ENCODE results near the gene TTC34. TPM values are rescaled to one million over a fixed set of nuclear protein-coding genes. Genes with fewer than 3 reads are reported as not detected.
"Not testable (repeated sequence)": the region's sequence is repeated elsewhere in the genome, so short reads cannot be mapped to it uniquely, and the experiment has no call there.

The TTC34 gene
- total RNA-seq, 1 donor from 2014 or later: 0.09 TPM

DNA sequence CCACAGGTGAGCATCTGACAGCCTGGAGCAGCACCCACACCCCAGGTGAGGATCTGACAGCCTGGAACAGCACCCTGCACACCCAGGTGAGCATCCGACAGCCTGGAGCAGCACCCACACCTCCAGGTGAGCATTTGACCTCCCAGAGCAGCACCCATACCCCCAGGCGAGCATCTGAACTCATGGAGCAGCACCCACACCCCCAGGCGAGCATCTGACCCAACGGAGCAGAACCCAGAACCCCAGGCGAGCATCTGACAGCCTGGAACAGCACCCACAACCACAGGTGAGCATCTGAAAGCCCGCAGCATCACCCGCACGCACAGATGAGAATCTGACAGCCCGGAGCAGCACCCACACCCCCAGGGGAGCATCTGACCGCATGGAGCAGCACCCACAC lies 111.3 kb downstream of the TTC34 start:
- not testable (repeated sequence) for H3K9me3 ChIP-seq (ENCODE audit: low read depth); H3K36me3 ChIP-seq; H3K4me2 ChIP-seq; H3K36me3 Mint-ChIP-seq; H3K4me1 ChIP-seq; H3K4me3 ChIP-seq; H3K9ac ChIP-seq; DNase-seq (ENCODE audit: low spot score); H3K79me2 ChIP-seq (ENCODE audit: low read depth); H4K20me1 ChIP-seq (ENCODE audit: low read depth); H3K9me3 Mint-ChIP-seq; H3K27me3 Mint-ChIP-seq (ENCODE audit: insufficient read depth, low read depth); H3F3A ChIP-seq (ENCODE audit: low read depth); H3K27ac ChIP-seq; H3K27me3 ChIP-seq; H2AFZ ChIP-seq (replicated peaks); H3K27ac Mint-ChIP-seq; H3K4me1 Mint-ChIP-seq; H3K4me3 Mint-ChIP-seq

DNA sequence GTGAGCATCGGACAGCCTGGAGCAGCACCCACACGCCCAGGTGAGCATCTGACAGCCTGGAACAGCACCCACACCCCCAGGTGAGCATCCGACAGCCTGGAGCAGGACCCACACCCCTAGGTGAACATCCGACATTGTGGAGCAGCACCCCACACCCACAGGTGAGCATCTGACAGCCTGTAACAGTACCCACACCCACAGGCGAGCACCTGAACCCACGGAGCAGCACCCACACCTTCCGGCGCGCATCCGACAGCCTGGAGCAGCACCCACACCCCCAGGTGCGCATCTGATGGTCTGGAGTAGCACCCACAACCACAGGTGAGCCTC lies 113.2 kb downstream of the TTC34 start:
- not testable (repeated sequence) for H3K4me3 ChIP-seq; H3K36me3 Mint-ChIP-seq; H3K79me2 ChIP-seq (ENCODE audit: low read depth); H3K4me1 ChIP-seq; H3K9ac ChIP-seq; H3K4me3 Mint-ChIP-seq; H3F3A ChIP-seq (ENCODE audit: low read depth); H3K27ac Mint-ChIP-seq; H4K20me1 ChIP-seq (ENCODE audit: low read depth); H3K27me3 ChIP-seq; H3K27ac ChIP-seq; H3K9me3 ChIP-seq (ENCODE audit: low read depth); H2AFZ ChIP-seq (replicated peaks); DNase-seq (ENCODE audit: low spot score); H3K4me1 Mint-ChIP-seq; H3K36me3 ChIP-seq; H3K4me2 ChIP-seq
- peaks cover 15% of the 10 kb centered on the region for H3K9me3 Mint-ChIP-seq
- H3K27me3 Mint-ChIP-seq (ENCODE audit: insufficient read depth, low read depth): peaks cover 11% of the 10 kb centered on the region

DNA sequence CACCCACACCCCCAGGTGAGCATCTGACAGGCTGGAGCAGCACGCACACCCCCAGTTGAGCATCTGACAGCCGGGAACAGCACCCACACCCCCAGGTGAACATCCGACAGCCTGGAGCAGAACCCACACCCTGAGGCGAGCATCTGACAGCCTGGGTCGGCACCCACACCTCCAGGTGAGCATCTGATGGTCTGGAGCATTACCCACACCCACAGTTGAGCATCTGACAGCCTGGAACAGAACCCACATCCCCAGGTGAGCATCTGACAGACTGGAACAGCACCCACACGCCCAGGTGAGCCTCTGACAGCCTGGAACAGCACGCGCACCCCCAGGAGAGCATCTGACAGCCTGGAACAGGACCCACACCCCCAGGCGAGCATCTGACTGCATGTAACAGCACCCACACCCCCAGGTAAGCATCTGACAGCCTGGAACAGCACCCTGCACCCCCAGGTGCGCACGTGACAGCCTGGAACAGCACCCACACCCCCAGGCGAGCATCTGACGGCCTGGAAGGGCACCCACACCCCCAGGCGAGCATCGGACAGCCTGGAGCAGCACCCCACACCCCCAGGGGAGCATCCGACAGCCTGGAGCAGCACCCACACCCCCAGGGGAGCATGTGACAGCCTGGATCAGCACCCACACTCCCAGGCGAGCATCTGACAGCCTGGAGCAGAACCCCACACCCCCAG lies 113.7 kb downstream of the TTC34 start:
- peaks cover 11% of the 10 kb centered on the region for H3K27me3 Mint-ChIP-seq (ENCODE audit: insufficient read depth, low read depth)
- not testable (repeated sequence) for H3K9ac ChIP-seq; H3K4me1 Mint-ChIP-seq; H3K79me2 ChIP-seq (ENCODE audit: low read depth); H3K36me3 Mint-ChIP-seq; H3K4me2 ChIP-seq; H3K27ac ChIP-seq; H2AFZ ChIP-seq (replicated peaks); H3F3A ChIP-seq (ENCODE audit: low read depth); H3K4me3 ChIP-seq; H4K20me1 ChIP-seq (ENCODE audit: low read depth); DNase-seq (ENCODE audit: low spot score); H3K9me3 ChIP-seq (ENCODE audit: low read depth); H3K4me3 Mint-ChIP-seq; H3K36me3 ChIP-seq; H3K27me3 ChIP-seq; H3K4me1 ChIP-seq; H3K27ac Mint-ChIP-seq
- H3K9me3 Mint-ChIP-seq: peaks cover 18% of the 10 kb centered on the region

DNA sequence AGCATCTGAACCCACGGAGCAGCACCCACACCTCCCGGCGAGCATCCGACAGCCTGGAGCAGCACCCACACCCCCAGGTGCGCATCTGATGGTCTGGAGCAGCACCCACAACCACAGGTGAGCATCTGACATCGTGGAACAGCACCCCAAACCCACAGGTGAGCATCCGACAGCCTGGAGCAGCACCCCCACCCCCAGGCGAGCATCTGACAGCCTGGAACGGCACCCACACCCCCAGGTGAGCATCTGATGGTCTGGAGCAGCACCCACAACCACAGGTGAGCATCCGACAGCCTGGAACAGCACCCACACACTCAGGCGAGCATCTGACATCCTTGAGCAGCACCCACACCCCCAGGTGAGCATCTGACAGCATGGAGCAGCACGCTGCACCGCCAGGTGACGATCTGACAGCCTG lies 114.3 kb downstream of the TTC34 start:
- H3K36me3 Mint-ChIP-seq; H3K36me3 ChIP-seq; H3K9ac ChIP-seq; H3F3A ChIP-seq (ENCODE audit: low read depth); H3K4me2 ChIP-seq; H3K4me1 ChIP-seq; H3K4me1 Mint-ChIP-seq; H4K20me1 ChIP-seq (ENCODE audit: low read depth); H3K9me3 ChIP-seq (ENCODE audit: low read depth); H3K27ac Mint-ChIP-seq; H3K4me3 Mint-ChIP-seq; H2AFZ ChIP-seq (replicated peaks); H3K79me2 ChIP-seq (ENCODE audit: low read depth); DNase-seq (ENCODE audit: low spot score); H3K4me3 ChIP-seq; H3K27ac ChIP-seq; H3K27me3 ChIP-seq: not testable (repeated sequence)
- H3K27me3 Mint-ChIP-seq (ENCODE audit: insufficient read depth, low read depth): peaks cover 11% of the 10 kb centered on the region
- peaks cover 18% of the 10 kb centered on the region for H3K9me3 Mint-ChIP-seq

DNA sequence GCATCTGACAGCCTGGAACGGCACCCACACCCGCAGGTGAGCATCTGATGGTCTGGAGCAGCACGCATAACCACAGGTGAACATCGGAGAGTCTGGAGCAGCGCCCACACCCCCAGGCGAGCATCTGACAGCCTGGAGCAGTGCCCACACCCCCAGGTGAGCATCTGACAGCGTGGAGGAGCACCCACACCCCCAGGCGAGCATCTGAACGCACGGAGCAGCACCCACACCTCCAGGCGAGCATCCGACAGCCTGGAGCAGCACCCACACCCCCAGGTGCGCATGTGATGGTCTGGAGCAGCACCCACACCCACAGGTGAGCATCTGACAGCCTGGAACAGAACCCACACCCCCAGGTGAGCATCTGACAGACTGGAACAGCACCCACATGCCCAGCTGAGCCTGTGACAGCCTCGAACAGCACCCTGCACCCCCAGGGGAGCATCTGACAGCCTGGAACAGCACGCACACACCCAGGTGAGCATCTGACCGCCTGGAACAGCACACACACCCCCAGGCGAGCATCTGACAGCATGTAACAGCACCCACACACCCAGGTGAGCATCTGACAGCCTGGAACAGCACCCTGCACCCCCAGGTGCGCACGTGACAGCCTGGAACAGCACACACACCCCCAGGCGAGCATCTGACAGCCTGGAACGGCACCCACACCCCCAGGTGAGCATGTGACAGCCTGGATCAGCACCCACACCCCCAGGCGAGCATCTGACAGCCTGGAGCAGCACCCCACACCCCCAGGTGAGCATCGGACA lies 115.2 kb downstream of the TTC34 start:
- H3K27me3 ChIP-seq; H3K4me3 Mint-ChIP-seq; H3K36me3 ChIP-seq; H3K4me1 Mint-ChIP-seq; H3K27ac Mint-ChIP-seq; H2AFZ ChIP-seq (replicated peaks); H3K4me2 ChIP-seq; H3K4me3 ChIP-seq; H4K20me1 ChIP-seq (ENCODE audit: low read depth); H3K9me3 ChIP-seq (ENCODE audit: low read depth); H3K9ac ChIP-seq; H3K79me2 ChIP-seq (ENCODE audit: low read depth); H3F3A ChIP-seq (ENCODE audit: low read depth); H3K27ac ChIP-seq; H3K4me1 ChIP-seq; DNase-seq (ENCODE audit: low spot score); H3K36me3 Mint-ChIP-seq: not testable (repeated sequence)
- Mint-ChIP-seq H3K27me3 (ENCODE audit: insufficient read depth, low read depth) (peaks cover 11% of the 10 kb centered on the region), H3K9me3 (peaks cover 18% of the 10 kb centered on the region)

DNA sequence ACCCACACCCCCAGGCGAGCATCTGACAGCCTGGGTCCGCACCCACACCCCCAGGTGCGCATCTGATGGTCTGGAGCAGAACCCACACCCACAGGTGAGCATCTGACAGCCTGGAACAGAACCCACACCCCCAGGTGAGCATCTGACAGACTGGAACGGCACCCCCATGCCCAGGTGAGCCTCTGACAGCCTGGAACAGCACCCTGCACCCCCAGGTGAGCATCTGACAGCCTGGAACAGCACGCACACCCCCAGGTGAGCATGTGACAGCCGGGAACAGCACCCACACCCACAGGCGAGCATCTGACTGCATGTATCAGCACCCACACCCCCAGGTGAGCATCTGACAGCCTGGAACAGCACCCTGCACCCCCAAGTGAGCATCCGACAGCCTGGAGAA lies 115.8 kb downstream of the TTC34 start:
- H4K20me1 ChIP-seq (ENCODE audit: low read depth); H3K36me3 ChIP-seq; H3K4me3 Mint-ChIP-seq; H3K79me2 ChIP-seq (ENCODE audit: low read depth); H3K4me1 ChIP-seq; DNase-seq (ENCODE audit: low spot score); H3K4me2 ChIP-seq; H3F3A ChIP-seq (ENCODE audit: low read depth); H3K27ac Mint-ChIP-seq; H3K4me1 Mint-ChIP-seq; H3K9me3 ChIP-seq (ENCODE audit: low read depth); H3K36me3 Mint-ChIP-seq; H3K9ac ChIP-seq; H3K27me3 ChIP-seq; H3K4me3 ChIP-seq; H2AFZ ChIP-seq (replicated peaks); H3K27ac ChIP-seq: not testable (repeated sequence)
- Mint-ChIP-seq H3K9me3 (peaks cover 18% of the 10 kb centered on the region), H3K27me3 (ENCODE audit: insufficient read depth, low read depth) (peaks cover 11% of the 10 kb centered on the region)

DNA sequence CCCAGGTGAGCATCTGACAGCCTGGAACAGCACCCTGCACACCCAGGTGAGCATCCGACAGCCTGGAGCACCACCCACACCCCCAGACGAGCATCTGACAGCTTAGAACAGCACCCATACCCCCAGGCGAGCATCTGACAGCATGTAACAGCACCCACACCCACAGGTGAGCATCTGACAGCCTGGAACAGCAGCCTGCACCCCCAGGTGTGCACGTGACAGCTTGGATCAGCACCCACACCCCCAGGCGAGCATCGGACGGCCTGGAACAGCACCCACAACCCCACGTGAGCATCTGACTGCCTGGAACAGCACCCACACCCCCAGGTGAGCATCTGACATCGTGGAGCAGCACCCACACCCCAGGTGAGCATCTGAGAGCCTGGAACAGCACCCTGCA lies 116.6 kb downstream of the TTC34 start:
- H3K36me3 ChIP-seq; H3K9ac ChIP-seq; H3K27ac ChIP-seq; DNase-seq (ENCODE audit: low spot score); H3K4me3 Mint-ChIP-seq; H2AFZ ChIP-seq (replicated peaks); H3F3A ChIP-seq (ENCODE audit: low read depth); H3K4me1 ChIP-seq; H4K20me1 ChIP-seq (ENCODE audit: low read depth); H3K4me3 ChIP-seq; H3K9me3 ChIP-seq (ENCODE audit: low read depth); H3K79me2 ChIP-seq (ENCODE audit: low read depth); H3K4me2 ChIP-seq; H3K27me3 ChIP-seq; H3K4me1 Mint-ChIP-seq; H3K36me3 Mint-ChIP-seq; H3K27ac Mint-ChIP-seq: not testable (repeated sequence)
- Mint-ChIP-seq H3K9me3 (peaks cover 18% of the 10 kb centered on the region), H3K27me3 (ENCODE audit: insufficient read depth, low read depth) (peaks cover 11% of the 10 kb centered on the region)

DNA sequence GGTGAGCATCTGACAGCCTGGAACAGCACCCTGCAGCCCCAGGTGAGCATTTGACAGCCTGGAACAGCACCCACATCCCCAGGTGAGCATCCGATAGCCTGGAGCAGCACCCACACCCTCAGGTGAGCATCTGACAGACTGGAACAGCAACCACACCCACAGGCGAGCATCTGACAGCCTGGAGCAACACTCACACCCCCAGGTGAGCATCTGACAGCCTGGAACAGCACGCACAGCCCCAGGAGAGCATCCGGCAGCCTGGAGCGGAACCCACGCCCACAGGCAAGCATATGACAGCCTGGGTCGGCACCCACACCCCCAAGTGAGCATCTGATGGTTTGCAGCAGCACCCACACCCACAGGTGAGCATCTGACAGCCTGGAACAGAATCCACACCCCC lies 117.5 kb downstream of the TTC34 start:
- not testable (repeated sequence) for H3K27ac ChIP-seq; H3K4me3 ChIP-seq; H3K36me3 Mint-ChIP-seq; H3K4me1 ChIP-seq; H3K27me3 ChIP-seq; H3K4me3 Mint-ChIP-seq; DNase-seq (ENCODE audit: low spot score); H3F3A ChIP-seq (ENCODE audit: low read depth); H2AFZ ChIP-seq (replicated peaks); H3K79me2 ChIP-seq (ENCODE audit: low read depth); H3K36me3 ChIP-seq; H3K9ac ChIP-seq; H3K4me2 ChIP-seq; H3K27ac Mint-ChIP-seq; H3K9me3 ChIP-seq (ENCODE audit: low read depth); H4K20me1 ChIP-seq (ENCODE audit: low read depth); H3K4me1 Mint-ChIP-seq
- H3K9me3 Mint-ChIP-seq: peaks cover 18% of the 10 kb centered on the region
- peaks cover 11% of the 10 kb centered on the region for H3K27me3 Mint-ChIP-seq (ENCODE audit: insufficient read depth, low read depth)

All from neural progenitor cell (in vitro differentiated cells).